ENCODE data around the gene NKTR. TPM values are rescaled to one million over a fixed set of nuclear protein-coding genes. Genes with fewer than 3 reads are reported as not detected.

NKTR gene
- total and polyA plus RNA-seq, 4 donors, result 80.8 to 176 (median 95.2) TPM

Other genes with a start within 250 kb of the NKTR start
- gene LYZL4, start 190.1 kb upstream of the NKTR start, total RNA-seq, result not detected
- not detected for gene LYZL4, start 190.1 kb upstream of the NKTR start, polyA plus RNA-seq (ENCODE audit: insufficient read length in 2 of 2)
- 1 to 10 TPM; 1.4 to 2.2 TPM for gene VIPR1, start 98.0 kb upstream of the NKTR start, total RNA-seq
- gene VIPR1, start 98.0 kb upstream of the NKTR start, polyA plus RNA-seq (ENCODE audit: insufficient read length in 2 of 2), result 1 to 10 TPM; 1.5 to 2.5 TPM
- gene SEC22C, start 18.7 kb upstream of the NKTR start, total RNA-seq, result 10 to 100 TPM; 62.5 to 67.4 TPM
- gene SEC22C, start 18.7 kb upstream of the NKTR start, polyA plus RNA-seq (ENCODE audit: insufficient read length in 2 of 2), result 10 to 100 TPM; 40.4 to 44.1 TPM
- 10 to 100 TPM; 19.6 to 22.8 TPM for gene SS18L2, start 9.8 kb upstream of the NKTR start, total RNA-seq
- 10 to 100 TPM; 32.5 to 33.4 TPM for gene SS18L2, start 9.8 kb upstream of the NKTR start, polyA plus RNA-seq (ENCODE audit: insufficient read length in 2 of 2)
- gene ZBTB47, start 53.0 kb downstream of the NKTR start, total RNA-seq, result 10 to 100 TPM; 23.8 to 47.4 TPM
- gene ZBTB47, start 53.0 kb downstream of the NKTR start, polyA plus RNA-seq (ENCODE audit: insufficient read length in 2 of 2), result 10 to 100 TPM; 58.8 to 59.5 TPM
- gene KLHL40, start 84.9 kb downstream of the NKTR start, total RNA-seq, result under 1 TPM in 1 of 2 donors, not detected in 1; 0.11 TPM
- under 1 TPM; 0.21 to 0.38 TPM for gene KLHL40, start 84.9 kb downstream of the NKTR start, polyA plus RNA-seq (ENCODE audit: insufficient read length in 2 of 2)
- 1 to 10 TPM; 2.1 TPM for gene HHATL, start 102.1 kb downstream of the NKTR start, total RNA-seq
- 1 to 10 TPM; 5.0 to 7.2 TPM for gene HHATL, start 102.1 kb downstream of the NKTR start, polyA plus RNA-seq (ENCODE audit: insufficient read length in 2 of 2)
- gene CCDC13, start 172.6 kb downstream of the NKTR start, total RNA-seq, result 10 to 100 TPM in 1 of 2 donors, 1 to 10 TPM in 1; 2.7 to 15.0 TPM
- gene CCDC13, start 172.6 kb downstream of the NKTR start, polyA plus RNA-seq (ENCODE audit: insufficient read length in 2 of 2), result 1 to 10 TPM; 5.9 to 6.3 TPM
- gene HIGD1A, start 203.8 kb downstream of the NKTR start, total RNA-seq, result 100 to 1,000 TPM; 136 to 200 TPM
- gene HIGD1A, start 203.8 kb downstream of the NKTR start, polyA plus RNA-seq (ENCODE audit: insufficient read length in 2 of 2), result 100 to 1,000 TPM; 163 to 194 TPM
- 1 to 10 TPM; 1.3 to 2.5 TPM for gene ACKR2, start 208.8 kb downstream of the NKTR start, total RNA-seq
- under 1 TPM; 0.65 to 0.98 TPM for gene ACKR2, start 208.8 kb downstream of the NKTR start, polyA plus RNA-seq (ENCODE audit: insufficient read length in 2 of 2)